KOPT-K1 (cell line): ENCODE measurements around the gene SPINT2.

Experiments
- H3K27ac ChIP-seq: fragments of 200-600 bp; sonication (generic); 2 replicates; pipeline ENCODE4 v1.5.1; 2016; ENCODE audit warnings: antibody characterized with exemption, mild to moderate bottlenecking, low read depth, low read length; ENCODE audit not compliant: poor library complexity, severe bottlenecking
- H3K36me3 ChIP-seq: fragments of 200-600 bp; sonication (generic); 2 replicates; pipeline ENCODE4 v1.5.1; 2017; ENCODE audit warnings: antibody characterized with exemption, mild to moderate bottlenecking, low read length, moderate library complexity; ENCODE audit not compliant: insufficient read depth
- H3K9me3 ChIP-seq: fragments of 200-600 bp; sonication (generic); 2 replicates; pipeline ENCODE4 v1.5.1; 2017; ENCODE audit warnings: antibody characterized with exemption, low read length, mild to moderate bottlenecking; ENCODE audit not compliant: insufficient read depth, poor library complexity, severe bottlenecking

Gene SPINT2

DNA sequence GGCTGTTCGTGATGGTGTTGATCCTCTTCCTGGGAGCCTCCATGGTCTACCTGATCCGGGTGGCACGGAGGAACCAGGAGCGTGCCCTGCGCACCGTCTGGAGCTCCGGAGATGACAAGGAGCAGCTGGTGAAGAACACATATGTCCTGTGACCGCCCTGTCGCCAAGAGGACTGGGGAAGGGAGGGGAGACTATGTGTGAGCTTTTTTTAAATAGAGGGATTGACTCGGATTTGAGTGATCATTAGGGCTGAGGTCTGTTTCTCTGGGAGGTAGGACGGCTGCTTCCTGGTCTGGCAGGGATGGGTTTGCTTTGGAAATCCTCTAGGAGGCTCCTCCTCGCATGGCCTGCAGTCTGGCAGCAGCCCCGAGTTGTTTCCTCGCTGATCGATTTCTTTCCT is 27.5 kb downstream of the SPINT2 start:
- no peaks in the 10 kb centered on the region for H3K9me3 ChIP-seq
- H3K27ac ChIP-seq: no peak overlapping the region
- H3K36me3 ChIP-seq: no peaks in the 10 kb centered on the region

GRCh38 chr19:38293281-38293680 is 28.9 kb downstream of the SPINT2 start:
- Histone ChIP-seq H3K9me3 (no peaks in the 10 kb centered on the region), H3K36me3 (no peaks in the 10 kb centered on the region), H3K27ac (no peak overlapping the region)

- H3K9me3 ChIP-seq: no peaks in the 10 kb centered on the region
- H3K36me3 ChIP-seq: no peaks in the 10 kb centered on the region
- no peak overlapping the region for H3K27ac ChIP-seq
Observed at GRCh38 chr19:38294090-38294489, 29.7 kb downstream of the SPINT2 start.

- Histone ChIP-seq H3K27ac (no peak overlapping the region), H3K36me3 (no peaks in the 10 kb centered on the region), H3K9me3 (no peaks in the 10 kb centered on the region)
Observed at GRCh38 chr19:38298821-38299680, 34.7 kb downstream of the SPINT2 start.

GRCh38 chr19:38303517-38304351 is 39.4 kb downstream of the SPINT2 start, which contains the start of gene C19orf33:
Gene C19orf33 (plus strand): TSS chr19:38304251. CDS start chr19:38304262, 11 bp downstream.
- H3K27ac ChIP-seq: no peak within 1 kb of the TSS
- H3K36me3 ChIP-seq: peaks cover 20% of the 10 kb centered on the region
- no peaks in the 10 kb centered on the region for H3K9me3 ChIP-seq

GRCh38 chr19:38304352-38304865 is 40.0 kb downstream of the SPINT2 start:
- no peak overlapping the region for H3K27ac ChIP-seq
- peaks cover 25% of the 10 kb centered on the region for H3K36me3 ChIP-seq
- H3K9me3 ChIP-seq: no peaks in the 10 kb centered on the region

DNA sequence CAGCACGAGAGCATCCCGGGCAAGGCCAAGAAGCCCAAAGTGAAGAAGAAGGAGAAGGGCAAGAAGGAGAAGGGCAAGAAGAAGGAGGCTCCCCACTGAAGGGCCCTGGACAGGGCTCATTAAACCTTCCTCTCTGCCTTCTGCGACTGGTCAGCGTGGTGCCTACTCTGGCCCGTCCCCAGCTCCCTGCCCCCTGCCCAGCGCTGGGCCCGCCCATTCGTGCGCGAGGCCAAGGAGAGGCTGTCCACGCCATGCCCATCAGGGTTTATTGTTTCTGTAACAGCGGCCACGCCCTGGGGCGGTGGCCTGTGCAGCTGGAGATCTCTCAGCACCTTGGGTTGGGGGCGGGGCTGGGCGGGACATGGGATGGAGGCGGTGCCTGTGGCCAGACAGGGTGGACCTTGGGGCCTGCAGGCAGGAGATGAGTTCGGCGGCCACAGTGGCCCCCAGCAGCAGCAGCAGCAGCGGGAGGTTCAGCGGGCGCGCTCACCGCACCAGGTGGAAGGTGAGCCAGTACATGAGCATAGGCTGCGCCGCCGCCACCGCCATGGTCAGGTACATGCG is 40.6 kb downstream of the SPINT2 start:
- H3K27ac ChIP-seq: no peak overlapping the region
- peaks cover 25% of the 10 kb centered on the region for H3K36me3 ChIP-seq
- no peaks in the 10 kb centered on the region for H3K9me3 ChIP-seq

- no peak overlapping the region for H3K27ac ChIP-seq
- H3K36me3 ChIP-seq: peaks cover 25% of the 10 kb centered on the region
Observed at GRCh38 chr19:38306236-38306635, 41.9 kb downstream of the SPINT2 start.

GRCh38 chr19:38307076-38307475 is 42.7 kb downstream of the SPINT2 start:
- H3K27ac ChIP-seq: no peak overlapping the region
- peaks cover 25% of the 10 kb centered on the region for H3K36me3 ChIP-seq
- H3K9me3 ChIP-seq: no peaks in the 10 kb centered on the region

More at GRCh38 chr19:38306236-38306635, 41.9 kb downstream of the SPINT2 start:
- H3K9me3 ChIP-seq: no peaks in the 10 kb centered on the region

DNA sequence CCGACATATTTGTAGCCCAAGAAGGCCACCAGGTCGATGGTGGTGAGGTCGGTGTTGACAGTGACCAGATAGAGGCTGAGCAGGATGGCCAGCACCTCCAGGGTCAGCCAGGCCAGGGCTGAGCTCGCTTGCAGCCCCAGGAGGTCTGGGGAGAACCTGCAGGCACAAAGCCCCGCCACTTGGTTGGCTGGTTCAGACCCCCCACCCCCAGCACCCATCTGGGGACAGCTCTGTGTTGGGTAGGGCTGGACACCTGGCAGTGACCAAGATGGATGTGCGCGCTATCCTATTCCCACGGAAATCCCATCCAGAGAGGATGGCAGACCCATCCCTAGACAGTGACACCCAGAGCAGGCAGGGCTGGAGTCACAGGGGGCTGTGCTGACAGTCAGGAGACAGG is 43.2 kb downstream of the SPINT2 start:
- Histone ChIP-seq H3K36me3 (peaks cover 25% of the 10 kb centered on the region), H3K9me3 (no peaks in the 10 kb centered on the region), H3K27ac (no peak overlapping the region)

DNA sequence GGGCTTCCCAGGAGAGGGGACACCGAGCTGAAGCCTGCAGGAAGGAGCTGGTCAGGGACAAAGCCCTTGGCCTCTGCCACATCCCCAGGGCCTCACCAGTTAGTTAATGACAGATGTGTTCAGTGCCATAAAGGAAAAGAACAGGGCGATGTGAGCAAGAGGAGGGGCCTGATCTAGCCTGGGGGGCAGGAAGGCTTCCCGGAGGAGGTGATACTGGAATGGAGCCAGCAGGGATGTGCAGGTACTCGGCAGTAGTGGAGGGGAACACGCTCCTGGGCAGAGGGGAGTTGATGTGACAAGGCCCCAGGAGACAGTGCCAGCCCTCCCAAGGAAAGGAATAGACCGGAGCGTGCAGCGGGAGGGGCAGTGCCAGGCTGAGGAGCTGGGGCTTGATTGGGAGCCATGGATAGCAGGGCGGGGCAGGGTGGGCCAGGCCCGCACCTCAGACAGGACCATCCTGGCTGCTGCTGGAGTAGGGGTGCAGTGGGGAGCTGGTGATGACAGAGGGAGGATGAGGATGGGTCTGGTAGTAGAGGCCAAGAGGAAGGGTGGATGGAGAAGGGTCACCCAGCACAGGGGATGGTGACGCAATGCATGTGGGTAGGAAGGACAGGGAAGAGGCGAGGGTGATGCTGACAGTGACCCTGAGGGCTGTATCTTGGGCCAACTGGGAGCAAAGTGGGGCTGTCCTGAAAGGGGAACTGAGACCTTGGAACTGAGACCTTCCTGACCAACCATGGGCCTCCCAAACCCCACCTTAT is 43.8 kb downstream of the SPINT2 start:
- Histone ChIP-seq H3K27ac (no peak overlapping the region), H3K9me3 (no peaks in the 10 kb centered on the region), H3K36me3 (peaks cover 25% of the 10 kb centered on the region)

GRCh38 chr19:38308926-38309614 is 44.7 kb downstream of the SPINT2 start:
- Histone ChIP-seq H3K36me3 (peaks cover 25% of the 10 kb centered on the region), H3K27ac (no peak overlapping the region), H3K9me3 (no peaks in the 10 kb centered on the region)

DNA sequence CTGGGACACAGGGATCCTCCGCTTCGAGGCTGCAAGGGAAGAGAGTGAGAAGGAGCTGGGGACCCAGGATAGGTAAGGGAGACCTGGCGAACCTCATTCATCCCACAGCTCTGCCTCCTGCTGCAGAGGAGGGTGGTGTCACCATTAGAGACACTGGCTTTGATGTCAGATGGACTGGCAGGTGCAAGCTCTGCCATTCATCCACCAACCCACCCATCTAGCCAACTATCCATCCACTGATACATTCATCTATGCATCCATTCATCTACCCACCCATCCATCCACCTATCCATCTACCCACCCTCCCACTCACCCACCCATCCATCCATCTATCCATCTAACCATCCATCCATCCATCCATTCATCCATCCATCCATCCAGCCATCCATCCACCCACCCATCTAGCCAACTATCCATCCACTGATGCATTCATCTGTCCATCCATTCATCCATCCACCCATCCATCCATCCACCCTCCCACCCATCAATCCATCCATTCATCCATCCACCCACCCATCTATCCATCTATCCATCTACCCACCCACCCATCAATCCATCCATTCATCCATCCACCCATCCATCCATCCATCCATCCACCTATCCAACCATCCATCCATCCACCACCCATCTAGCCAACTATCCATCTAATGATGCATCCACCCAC is 45.4 kb downstream of the SPINT2 start:
- Histone ChIP-seq H3K36me3 (peaks cover 25% of the 10 kb centered on the region), H3K9me3 (no peaks in the 10 kb centered on the region)

More for the DNA sequence above, 45.4 kb downstream of the SPINT2 start:
- no peak overlapping the region for H3K27ac ChIP-seq
